ENCODE results near the gene BICRA. TPM values are rescaled to one million over a fixed set of nuclear protein-coding genes. Genes with fewer than 3 reads are reported as not detected.

The BICRA gene
- total and polyA plus RNA-seq, 9 of the 15 experiments (the other 6 are each of a cell fraction or from before 2014, with no cell fraction given), result 0.01 to 8.8 (median 1.2) TPM

DNA sequence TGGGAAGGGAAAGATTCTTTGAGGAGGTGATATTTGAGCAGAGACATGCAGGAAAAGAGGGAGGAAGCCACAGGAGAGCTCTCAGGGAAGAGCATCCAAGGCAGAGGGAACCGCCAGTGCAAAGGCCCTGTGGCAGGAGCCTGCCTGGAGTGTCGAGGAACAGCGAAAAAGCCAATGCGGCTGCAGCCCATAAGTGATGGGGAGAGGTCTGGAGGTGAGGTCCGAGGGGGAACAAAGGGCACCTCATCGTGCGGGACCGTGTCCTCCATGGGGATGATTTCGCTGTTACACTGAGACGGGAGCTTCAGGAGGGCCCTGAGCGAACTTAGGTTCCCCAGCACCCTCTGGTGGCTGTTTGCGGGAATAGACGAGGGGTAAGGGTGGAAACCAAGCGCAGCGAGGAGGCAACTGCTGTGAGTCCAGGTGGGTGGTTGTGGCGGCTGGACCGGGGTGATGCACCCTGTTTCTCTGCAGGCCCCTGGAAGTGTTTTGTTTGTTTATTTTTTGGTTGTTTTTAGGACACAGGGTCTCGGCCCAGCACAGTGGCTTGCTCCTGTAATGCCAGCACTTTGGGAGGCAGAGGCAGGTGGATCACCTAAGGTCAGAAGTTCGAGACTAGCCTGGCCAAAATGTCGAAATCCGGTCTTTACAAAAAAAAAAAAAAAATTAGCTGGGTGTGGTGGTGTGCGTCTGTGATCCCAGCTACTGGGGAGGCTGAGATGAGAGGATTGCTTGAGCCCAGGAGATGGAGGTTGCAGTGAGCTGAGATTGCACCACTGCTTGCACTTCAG lies 98.4 kb downstream of the BICRA start (continued):
- TF ChIP-seq, protein P1, sequence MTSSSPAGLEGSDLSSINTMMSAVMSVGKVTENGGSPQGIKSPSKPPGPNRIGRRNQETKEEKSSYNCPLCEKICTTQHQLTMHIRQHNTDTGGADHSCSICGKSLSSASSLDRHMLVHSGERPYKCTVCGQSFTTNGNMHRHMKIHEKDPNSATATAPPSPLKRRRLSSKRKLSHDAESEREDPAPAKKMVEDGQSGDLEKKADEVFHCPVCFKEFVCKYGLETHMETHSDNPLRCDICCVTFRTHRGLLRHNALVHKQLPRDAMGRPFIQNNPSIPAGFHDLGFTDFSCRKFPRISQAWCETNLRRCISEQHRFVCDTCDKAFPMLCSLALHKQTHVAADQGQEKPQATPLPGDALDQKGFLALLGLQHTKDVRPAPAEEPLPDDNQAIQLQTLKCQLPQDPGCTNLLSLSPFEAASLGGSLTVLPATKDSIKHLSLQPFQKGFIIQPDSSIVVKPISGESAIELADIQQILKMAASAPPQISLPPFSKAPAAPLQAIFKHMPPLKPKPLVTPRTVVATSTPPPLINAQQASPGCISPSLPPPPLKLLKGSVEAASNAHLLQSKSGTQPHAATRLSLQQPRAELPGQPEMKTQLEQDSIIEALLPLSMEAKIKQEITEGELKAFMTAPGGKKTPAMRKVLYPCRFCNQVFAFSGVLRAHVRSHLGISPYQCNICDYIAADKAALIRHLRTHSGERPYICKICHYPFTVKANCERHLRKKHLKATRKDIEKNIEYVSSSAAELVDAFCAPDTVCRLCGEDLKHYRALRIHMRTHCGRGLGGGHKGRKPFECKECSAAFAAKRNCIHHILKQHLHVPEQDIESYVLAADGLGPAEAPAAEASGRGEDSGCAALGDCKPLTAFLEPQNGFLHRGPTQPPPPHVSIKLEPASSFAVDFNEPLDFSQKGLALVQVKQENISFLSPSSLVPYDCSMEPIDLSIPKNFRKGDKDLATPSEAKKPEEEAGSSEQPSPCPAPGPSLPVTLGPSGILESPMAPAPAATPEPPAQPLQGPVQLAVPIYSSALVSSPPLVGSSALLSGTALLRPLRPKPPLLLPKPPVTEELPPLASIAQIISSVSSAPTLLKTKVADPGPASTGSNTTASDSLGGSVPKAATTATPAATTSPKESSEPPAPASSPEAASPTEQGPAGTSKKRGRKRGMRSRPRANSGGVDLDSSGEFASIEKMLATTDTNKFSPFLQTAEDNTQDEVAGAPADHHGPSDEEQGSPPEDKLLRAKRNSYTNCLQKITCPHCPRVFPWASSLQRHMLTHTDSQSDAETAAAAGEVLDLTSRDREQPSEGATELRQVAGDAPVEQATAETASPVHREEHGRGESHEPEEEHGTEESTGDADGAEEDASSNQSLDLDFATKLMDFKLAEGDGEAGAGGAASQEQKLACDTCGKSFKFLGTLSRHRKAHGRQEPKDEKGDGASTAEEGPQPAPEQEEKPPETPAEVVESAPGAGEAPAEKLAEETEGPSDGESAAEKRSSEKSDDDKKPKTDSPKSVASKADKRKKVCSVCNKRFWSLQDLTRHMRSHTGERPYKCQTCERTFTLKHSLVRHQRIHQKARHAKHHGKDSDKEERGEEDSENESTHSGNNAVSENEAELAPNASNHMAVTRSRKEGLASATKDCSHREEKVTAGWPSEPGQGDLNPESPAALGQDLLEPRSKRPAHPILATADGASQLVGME (CRISPR knock-in tag; IDR thresholded peaks at IDR 0.05), result no peak
- no peak for TF ChIP-seq CBX5 (IDR thresholded peaks at IDR 0.05; ENCODE audit: borderline replicate concordance, low read depth)
- TF ChIP-seq CREB1 (IDR thresholded peaks at IDR 0.05), result no peak
- TF ChIP-seq CREB1 (CRISPR knock-in tag; IDR thresholded peaks at IDR 0.05), result no peak
- TF ChIP-seq HDAC2 (IDR thresholded peaks at IDR 0.05), result peak; percentile 88
- TF ChIP-seq PML (IDR thresholded peaks at IDR 0.05; ENCODE audit: low read length), result no peak
- TF ChIP-seq MXI1 (IDR thresholded peaks at IDR 0.05; ENCODE audit: low read depth, low read length), result no peak
- no peak for TF ChIP-seq TBP (optimal IDR thresholded peaks at IDR 0.05; ENCODE audit: low read depth, low read length)
- TF ChIP-seq, protein P2, sequence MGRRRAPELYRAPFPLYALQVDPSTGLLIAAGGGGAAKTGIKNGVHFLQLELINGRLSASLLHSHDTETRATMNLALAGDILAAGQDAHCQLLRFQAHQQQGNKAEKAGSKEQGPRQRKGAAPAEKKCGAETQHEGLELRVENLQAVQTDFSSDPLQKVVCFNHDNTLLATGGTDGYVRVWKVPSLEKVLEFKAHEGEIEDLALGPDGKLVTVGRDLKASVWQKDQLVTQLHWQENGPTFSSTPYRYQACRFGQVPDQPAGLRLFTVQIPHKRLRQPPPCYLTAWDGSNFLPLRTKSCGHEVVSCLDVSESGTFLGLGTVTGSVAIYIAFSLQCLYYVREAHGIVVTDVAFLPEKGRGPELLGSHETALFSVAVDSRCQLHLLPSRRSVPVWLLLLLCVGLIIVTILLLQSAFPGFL (CRISPR knock-in tag; IDR thresholded peaks at IDR 0.05), result no peak
- peak; percentile 72 to 93 for TF ChIP-seq RAD21 (CRISPR knock-in tag; conservative IDR thresholded peaks at IDR 0.05 in 1 of 2, IDR thresholded peaks at IDR 0.05 in 1 of 2)
- TF ChIP-seq, protein P3, sequence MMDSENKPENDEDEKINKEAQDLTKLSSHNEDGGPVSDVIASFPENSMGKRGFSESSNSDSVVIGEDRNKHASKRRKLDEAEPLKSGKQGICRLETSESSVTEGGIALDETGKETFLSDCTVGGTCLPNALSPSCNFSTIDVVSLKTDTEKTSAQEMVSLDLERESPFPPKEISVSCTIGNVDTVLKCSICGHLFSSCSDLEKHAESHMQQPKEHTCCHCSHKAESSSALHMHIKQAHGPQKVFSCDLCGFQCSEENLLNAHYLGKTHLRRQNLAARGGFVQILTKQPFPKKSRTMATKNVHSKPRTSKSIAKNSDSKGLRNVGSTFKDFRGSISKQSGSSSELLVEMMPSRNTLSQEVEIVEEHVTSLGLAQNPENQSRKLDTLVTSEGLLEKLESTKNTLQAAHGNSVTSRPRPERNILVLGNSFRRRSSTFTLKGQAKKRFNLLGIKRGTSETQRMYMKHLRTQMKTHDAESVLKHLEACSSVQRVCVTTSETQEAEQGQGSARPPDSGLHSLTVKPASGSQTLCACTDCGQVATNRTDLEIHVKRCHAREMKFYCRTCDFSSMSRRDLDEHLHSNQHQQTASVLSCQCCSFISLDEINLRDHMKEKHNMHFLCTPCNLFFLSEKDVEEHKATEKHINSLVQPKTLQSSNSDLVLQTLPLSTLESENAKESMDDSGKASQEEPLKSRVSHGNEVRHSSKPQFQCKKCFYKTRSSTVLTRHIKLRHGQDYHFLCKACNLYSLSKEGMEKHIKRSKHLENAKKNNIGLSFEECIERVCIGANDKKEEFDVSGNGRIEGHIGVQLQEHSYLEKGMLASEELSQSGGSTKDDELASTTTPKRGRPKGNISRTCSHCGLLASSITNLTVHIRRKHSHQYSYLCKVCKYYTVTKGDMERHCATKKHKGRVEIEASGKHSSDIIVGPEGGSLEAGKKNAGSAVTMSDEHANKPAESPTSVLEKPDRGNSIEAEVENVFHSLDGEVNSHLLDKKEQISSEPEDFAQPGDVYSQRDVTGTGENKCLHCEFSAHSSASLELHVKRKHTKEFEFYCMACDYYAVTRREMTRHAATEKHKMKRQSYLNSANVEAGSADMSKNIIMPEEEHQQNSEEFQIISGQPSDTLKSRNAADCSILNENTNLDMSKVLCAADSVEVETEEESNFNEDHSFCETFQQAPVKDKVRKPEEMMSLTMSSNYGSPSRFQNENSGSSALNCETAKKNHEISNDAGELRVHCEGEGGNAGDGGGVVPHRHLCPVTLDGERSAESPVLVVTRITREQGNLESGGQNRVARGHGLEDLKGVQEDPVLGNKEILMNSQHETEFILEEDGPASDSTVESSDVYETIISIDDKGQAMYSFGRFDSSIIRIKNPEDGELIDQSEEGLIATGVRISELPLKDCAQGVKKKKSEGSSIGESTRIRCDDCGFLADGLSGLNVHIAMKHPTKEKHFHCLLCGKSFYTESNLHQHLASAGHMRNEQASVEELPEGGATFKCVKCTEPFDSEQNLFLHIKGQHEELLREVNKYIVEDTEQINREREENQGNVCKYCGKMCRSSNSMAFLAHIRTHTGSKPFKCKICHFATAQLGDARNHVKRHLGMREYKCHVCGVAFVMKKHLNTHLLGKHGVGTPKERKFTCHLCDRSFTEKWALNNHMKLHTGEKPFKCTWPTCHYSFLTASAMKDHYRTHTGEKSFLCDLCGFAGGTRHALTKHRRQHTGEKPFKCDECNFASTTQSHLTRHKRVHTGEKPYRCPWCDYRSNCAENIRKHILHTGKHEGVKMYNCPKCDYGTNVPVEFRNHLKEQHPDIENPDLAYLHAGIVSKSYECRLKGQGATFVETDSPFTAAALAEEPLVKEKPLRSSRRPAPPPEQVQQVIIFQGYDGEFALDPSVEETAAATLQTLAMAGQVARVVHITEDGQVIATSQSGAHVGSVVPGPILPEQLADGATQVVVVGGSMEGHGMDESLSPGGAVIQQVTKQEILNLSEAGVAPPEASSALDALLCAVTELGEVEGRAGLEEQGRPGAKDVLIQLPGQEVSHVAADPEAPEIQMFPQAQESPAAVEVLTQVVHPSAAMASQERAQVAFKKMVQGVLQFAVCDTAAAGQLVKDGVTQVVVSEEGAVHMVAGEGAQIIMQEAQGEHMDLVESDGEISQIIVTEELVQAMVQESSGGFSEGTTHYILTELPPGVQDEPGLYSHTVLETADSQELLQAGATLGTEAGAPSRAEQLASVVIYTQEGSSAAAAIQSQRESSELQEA (IDR thresholded peaks at IDR 0.05; ENCODE audit: low read depth), result no peak
- TF ChIP-seq, protein P4, sequence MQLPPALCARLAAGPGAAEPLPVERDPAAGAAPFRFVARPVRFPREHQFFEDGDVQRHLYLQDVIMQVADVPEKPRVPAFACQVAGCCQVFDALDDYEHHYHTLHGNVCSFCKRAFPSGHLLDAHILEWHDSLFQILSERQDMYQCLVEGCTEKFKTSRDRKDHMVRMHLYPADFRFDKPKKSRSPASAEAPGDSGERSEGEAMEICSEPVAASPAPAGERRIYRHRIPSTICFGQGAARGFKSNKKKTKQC (CRISPR knock-in tag; IDR thresholded peaks at IDR 0.05), result no peak

Data from K562 (cell line).